Neuron (in vitro differentiated cells): ENCODE data around the gene RPS6KC1.

Source experiments
- H2AFZ ChIP-seq: one replicate; pipeline ENCODE4 v1.6.1; 2013; ENCODE audit warnings: low read depth, mild to moderate bottlenecking, inconsistent platforms, low read length, moderate library complexity
- H3K27me3 ChIP-seq: one replicate; pipeline ENCODE4 v1.6.1; 2013; ENCODE audit warnings: low read length; ENCODE audit not compliant: insufficient read depth
- H3K36me3 ChIP-seq: one replicate; pipeline ENCODE4 v1.6.1; 2013; ENCODE audit warnings: low read length; ENCODE audit not compliant: insufficient read depth
- H3K4me1 ChIP-seq: one replicate; pipeline ENCODE4 v1.6.1; 2013; ENCODE audit warnings: low read length; ENCODE audit not compliant: insufficient read depth
- H3K4me3 ChIP-seq: 2 replicates; pipeline ENCODE4 v1.5.1; 2013; ENCODE audit warnings: mild to moderate bottlenecking, low read length, moderate library complexity
- H3K9me3 ChIP-seq: one replicate; pipeline ENCODE4 v1.6.1; 2013; ENCODE audit warnings: low read length

The RPS6KC1 gene

DNA sequence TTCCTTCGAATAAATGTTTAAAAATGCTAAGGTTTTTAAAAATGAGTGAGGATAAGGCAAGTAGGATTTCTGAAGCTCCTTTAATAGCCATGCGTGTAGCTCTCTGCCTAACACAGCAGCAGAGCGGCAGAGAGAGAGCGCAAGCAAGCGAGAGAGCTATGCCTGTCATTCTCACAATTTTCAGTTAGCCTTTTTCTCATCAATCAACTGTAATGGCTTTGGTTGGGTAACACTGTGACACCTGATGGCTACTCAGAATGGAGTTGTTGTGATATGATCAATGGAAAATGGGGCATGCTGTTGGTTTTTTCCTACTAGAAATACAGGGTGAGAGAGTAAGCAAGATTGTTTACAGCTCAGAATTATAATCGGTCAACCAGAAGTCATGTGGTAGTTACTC is 198.4 kb downstream of the RPS6KC1 start:
- H3K9me3 ChIP-seq = no peaks in the 10 kb centered on the region
- peaks cover 20% of the 10 kb centered on the region for H3K4me1 ChIP-seq
- no peak overlapping the region for H3K4me3 ChIP-seq
- H3K36me3 ChIP-seq = no peaks in the 10 kb centered on the region
- no peaks in the 10 kb centered on the region for H3K27me3 ChIP-seq
- no peak overlapping the region for H2AFZ ChIP-seq

DNA sequence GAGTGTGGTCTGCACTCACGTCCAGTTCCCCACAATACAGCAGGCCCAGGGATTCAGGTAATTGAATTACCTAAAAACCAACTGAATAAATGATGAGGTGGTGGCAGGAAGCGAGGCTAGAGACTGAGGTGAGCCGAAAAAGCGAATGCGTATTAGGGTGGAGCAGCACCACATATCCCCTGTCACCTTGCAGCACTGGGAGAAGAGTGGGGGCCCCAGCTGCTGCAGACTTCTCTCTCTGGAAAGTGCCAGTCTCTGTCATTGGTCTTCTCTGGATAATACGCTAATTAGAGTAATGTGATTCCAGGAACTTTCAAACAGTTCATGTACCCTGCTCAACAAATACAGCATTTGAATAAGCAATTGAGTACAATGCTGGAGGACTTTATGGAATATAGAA is 199.0 kb downstream of the RPS6KC1 start:
- no peaks in the 10 kb centered on the region for H3K36me3 ChIP-seq
- no peak overlapping the region for H2AFZ ChIP-seq
- H3K9me3 ChIP-seq = no peaks in the 10 kb centered on the region
- H3K27me3 ChIP-seq = no peaks in the 10 kb centered on the region
- no peak overlapping the region for H3K4me3 ChIP-seq
- peaks cover 17% of the 10 kb centered on the region for H3K4me1 ChIP-seq

DNA sequence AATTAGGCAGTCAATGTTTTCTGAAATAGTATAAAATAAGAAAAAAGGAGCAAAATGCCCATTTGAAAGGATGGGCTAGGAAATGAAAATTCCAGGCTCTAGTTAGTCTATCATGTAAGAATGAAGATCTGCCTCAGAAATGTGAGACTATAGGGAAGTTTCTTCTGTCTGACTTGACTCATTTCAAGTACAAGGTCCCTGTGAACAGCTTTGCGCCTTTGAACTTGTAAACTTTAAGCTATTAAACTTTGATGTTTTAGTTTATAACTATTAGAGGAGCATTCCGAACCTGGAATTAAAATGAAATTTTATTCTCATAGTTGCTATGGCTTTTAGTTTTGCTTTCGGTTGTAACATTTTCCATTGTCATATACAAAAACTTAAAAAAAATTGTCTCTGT is 199.4 kb downstream of the RPS6KC1 start:
- no peak overlapping the region for H2AFZ ChIP-seq
- no peak overlapping the region for H3K4me3 ChIP-seq
- H3K36me3 ChIP-seq = no peaks in the 10 kb centered on the region
- no peaks in the 10 kb centered on the region for H3K27me3 ChIP-seq
- peaks cover 13% of the 10 kb centered on the region for H3K4me1 ChIP-seq
- no peaks in the 10 kb centered on the region for H3K9me3 ChIP-seq

- Histone ChIP-seq H3K36me3 (no peaks in the 10 kb centered on the region), H3K9me3 (no peaks in the 10 kb centered on the region), H3K27me3 (no peaks in the 10 kb centered on the region), H2AFZ (no peak overlapping the region), H3K4me1 (peaks cover 8% of the 10 kb centered on the region), H3K4me3 (no peak overlapping the region)
These were observed 200.9 kb downstream of the RPS6KC1 start for GRCh38 chr1:213251972-213252371.

DNA sequence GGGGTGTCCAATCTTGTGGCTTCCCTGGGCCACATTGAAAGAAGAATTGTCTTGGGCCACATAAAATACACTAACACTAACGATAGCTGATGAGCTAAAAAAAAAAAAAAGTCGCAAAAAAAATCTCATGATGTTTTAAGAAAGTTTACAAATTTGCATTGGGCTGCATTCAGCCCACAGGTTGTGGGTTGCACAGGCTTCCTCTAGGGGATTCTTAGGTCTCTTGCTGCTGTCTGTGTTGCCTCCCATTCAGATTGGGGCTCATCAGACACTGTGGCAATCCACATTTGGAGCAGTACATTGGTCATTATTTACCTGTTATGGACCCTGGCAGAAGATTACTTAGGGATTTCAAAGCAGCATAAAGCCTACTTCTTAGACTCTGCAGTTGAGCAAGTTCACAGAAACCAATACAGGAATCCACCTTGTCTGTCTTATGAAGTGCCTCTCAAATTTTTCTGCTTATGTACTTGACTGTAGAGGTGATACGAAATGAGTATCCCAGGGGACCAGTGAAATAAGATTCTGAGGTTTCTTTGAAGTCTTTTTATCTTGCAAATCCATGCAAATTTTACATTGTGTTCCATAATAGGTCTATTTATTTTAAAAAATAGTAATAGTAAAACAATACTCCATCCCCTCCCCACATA is 205.5 kb downstream of the RPS6KC1 start:
- Histone ChIP-seq H3K27me3 (no peaks in the 10 kb centered on the region), H3K4me1 (peaks cover 8% of the 10 kb centered on the region), H3K4me3 (no peak overlapping the region), H3K9me3 (no peaks in the 10 kb centered on the region), H3K36me3 (no peaks in the 10 kb centered on the region), H2AFZ (no peak overlapping the region)

- Histone ChIP-seq H3K36me3 (no peaks in the 10 kb centered on the region), H3K27me3 (no peaks in the 10 kb centered on the region), H2AFZ (no peak overlapping the region), H3K4me1 (no peaks in the 10 kb centered on the region), H3K4me3 (no peak overlapping the region), H3K9me3 (no peaks in the 10 kb centered on the region)
These were observed 209.5 kb downstream of the RPS6KC1 start for GRCh38 chr1:213260311-213261075.

GRCh38 chr1:213264531-213264930 is 213.5 kb downstream of the RPS6KC1 start:
- Histone ChIP-seq H3K4me1 (no peaks in the 10 kb centered on the region), H3K27me3 (no peaks in the 10 kb centered on the region), H3K36me3 (no peaks in the 10 kb centered on the region), H3K9me3 (peaks cover 2% of the 10 kb centered on the region), H3K4me3 (no peak overlapping the region), H2AFZ (no peak overlapping the region)

DNA sequence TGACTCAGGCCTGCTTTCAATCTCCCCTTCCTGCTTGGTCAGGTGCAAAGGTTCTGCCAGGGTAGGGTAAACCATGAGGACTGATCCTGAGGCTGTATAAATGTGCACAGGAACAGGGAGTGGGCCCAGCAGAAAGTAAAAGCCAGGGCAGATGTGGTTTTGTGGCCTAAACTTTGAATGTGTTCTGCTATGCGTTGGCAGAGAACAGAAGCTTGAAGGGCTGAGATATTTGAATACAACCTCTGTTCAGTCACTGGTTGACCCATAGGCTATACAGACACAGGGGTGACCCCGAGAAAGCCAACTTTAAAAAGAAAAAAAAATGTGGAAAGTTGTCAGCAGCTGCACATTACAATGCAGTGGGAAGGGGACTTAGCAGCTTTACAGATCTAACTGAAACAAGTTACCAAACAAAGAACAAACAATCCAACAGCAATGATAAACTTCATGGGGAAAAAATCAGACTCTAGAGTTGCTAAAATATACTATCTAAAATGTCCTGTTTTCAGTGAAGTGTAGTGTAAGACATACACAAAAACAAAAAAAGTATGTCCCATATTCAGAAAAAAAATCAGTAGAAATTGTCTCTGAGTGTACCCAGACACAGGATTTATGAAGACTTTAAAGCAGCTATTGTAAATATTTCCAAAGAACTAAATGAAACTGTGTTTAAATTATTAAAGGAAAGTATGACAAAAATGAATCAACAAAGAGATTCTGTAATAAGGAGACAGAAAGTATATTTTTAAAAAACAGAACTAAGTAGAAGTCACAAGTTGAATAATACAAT is 216.1 kb downstream of the RPS6KC1 start:
- Histone ChIP-seq H3K4me1 (no peaks in the 10 kb centered on the region), H3K9me3 (peaks cover 2% of the 10 kb centered on the region), H3K27me3 (no peaks in the 10 kb centered on the region), H3K4me3 (no peak overlapping the region), H2AFZ (no peak overlapping the region), H3K36me3 (no peaks in the 10 kb centered on the region)

DNA sequence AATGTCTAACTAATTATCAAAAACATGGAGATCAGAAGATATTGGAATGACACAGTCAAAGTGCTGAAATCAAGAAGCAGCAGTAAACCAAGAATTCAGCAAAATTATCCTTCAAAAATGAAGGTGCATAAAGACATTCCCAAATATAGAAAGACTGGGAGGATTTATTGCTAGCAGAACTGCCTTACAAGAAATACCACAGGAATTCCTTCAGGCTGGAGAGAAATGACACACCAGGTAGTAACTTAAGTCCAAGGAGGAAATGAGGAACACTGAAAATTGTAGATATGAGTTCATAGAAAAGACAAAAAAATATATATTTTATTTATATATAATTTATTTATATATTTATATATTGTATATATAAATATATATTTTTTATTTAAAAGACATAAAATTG is 217.2 kb downstream of the RPS6KC1 start:
- H3K36me3 ChIP-seq = peaks cover 4% of the 10 kb centered on the region
- H3K4me1 ChIP-seq = no peaks in the 10 kb centered on the region
- no peaks in the 10 kb centered on the region for H3K27me3 ChIP-seq
- H3K9me3 ChIP-seq = peaks cover 2% of the 10 kb centered on the region
- H3K4me3 ChIP-seq = no peak overlapping the region
- H2AFZ ChIP-seq = no peak overlapping the region

GRCh38 chr1:213269829-213270228 is 218.8 kb downstream of the RPS6KC1 start:
- Histone ChIP-seq H3K4me3 (no peak overlapping the region), H3K4me1 (peaks cover 3% of the 10 kb centered on the region), H3K27me3 (no peaks in the 10 kb centered on the region), H3K36me3 (peaks cover 6% of the 10 kb centered on the region), H2AFZ (no peak overlapping the region), H3K9me3 (peaks cover 2% of the 10 kb centered on the region)

GRCh38 chr1:213273546-213273945 is 222.5 kb downstream of the RPS6KC1 start:
- Histone ChIP-seq H2AFZ (no peak overlapping the region), H3K36me3 (peaks cover 6% of the 10 kb centered on the region), H3K4me1 (peaks cover 3% of the 10 kb centered on the region), H3K4me3 (no peak overlapping the region), H3K9me3 (peaks cover 2% of the 10 kb centered on the region), H3K27me3 (no peaks in the 10 kb centered on the region)

DNA sequence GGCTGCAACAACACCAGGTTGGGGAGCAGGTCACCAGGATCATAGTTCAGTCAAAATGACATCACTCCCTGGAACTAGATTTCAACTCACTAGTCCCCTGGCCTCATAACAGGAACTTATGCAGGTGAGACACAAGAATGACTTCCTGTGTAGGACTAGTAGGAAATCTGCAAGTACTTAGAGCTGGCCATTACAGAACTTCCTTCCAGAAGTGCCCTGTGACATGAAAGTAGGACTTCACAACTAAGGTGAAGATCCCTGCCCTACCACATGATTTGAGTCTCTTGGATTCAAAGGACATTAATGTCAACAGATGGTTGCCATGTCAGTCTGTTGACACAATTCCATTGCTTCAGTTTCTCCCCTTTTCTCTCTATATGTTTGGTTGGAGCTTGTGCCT is 223.1 kb downstream of the RPS6KC1 start:
- peaks cover 2% of the 10 kb centered on the region for H3K9me3 ChIP-seq
- peaks cover 3% of the 10 kb centered on the region for H3K4me1 ChIP-seq
- H2AFZ ChIP-seq = no peak overlapping the region
- H3K27me3 ChIP-seq = no peaks in the 10 kb centered on the region
- no peak overlapping the region for H3K4me3 ChIP-seq
- peaks cover 6% of the 10 kb centered on the region for H3K36me3 ChIP-seq

DNA sequence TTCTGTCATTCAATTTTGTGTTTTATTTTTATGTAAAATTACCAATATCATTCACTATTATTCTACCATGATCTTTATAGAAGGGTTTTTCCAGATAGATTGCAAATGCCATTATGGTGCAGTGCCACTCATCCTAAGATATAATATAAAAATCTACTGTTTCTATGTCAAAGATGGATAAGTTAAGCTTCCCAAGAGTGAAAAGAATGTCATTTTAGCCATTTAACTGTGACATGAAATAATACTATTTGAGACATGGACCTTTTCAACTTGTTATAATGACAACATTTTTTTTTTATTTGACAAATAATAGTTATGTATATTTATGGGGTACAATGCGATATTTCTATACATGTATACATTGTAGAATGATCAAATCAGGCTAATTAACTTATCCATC is 224.3 kb downstream of the RPS6KC1 start:
- Histone ChIP-seq H2AFZ (no peak overlapping the region), H3K36me3 (peaks cover 6% of the 10 kb centered on the region), H3K4me3 (no peak overlapping the region), H3K9me3 (no peaks in the 10 kb centered on the region), H3K27me3 (no peaks in the 10 kb centered on the region), H3K4me1 (peaks cover 3% of the 10 kb centered on the region)
